CD4-positive, alpha-beta T cell treated with Interleukin-4 for 1 hour (primary cell): ENCODE data around the gene TRNT1.
A peak's percentile ranks its signal among the peaks of the same experiment; 100 is the strongest.

Source experiments
- DNase-seq, 2 donors: peaks; one replicate each; pipeline ENCODE4 v3.0.0-alpha.2; 2020 to 2022

TRNT1 gene

DNA sequence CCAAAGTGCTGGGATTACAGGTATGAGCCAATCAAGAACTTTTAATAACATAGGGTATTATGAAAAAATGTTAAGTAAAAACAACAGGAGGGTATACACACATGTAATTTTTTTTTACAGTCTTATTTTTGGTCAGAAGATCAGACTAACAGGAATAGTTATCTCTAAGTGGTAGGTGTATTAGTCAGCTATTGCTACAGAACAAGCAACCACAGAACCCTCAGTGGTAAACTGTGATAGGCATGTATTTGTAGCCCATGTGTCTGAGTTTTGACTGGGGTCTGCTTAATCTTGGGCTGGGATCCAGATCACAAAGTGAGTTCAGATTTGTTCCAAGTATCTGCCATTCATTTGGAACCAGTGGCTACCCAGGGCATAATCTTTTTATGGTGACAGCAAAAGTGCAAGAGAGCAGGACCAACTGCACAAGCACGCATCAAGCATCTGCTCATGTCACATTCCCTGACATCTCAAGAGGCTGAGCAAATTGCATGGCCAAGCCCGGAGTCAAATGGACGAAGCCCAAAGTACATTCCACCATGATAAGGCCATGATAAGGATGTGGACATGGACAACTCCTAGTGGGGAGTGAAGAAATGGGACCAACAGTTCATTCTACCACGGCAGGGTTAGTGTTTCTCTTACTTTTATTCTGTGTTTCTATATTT is 13.6 kb upstream of the TRNT1 start:
- DNase-seq, result no peak

DNA sequence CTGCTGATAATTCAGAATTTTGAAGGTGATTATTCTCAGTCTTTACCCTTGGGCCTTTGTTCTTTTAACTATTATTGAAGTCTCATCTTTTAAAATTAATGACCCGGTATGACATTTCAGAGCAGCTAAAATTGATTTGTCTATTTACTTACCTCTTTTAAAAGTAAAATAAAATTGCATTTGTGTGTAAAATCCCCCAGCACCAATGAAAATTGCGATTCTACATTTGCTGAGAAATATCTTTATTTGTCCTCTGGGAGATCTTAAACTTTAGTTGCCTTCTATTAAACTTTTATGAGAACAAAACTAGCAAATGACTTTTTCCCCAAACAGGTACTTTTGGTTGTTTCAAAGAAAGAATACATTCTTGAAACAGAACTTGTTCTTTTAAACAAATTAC is 9.1 kb upstream of the TRNT1 start:
- no peak for DNase-seq

DNA sequence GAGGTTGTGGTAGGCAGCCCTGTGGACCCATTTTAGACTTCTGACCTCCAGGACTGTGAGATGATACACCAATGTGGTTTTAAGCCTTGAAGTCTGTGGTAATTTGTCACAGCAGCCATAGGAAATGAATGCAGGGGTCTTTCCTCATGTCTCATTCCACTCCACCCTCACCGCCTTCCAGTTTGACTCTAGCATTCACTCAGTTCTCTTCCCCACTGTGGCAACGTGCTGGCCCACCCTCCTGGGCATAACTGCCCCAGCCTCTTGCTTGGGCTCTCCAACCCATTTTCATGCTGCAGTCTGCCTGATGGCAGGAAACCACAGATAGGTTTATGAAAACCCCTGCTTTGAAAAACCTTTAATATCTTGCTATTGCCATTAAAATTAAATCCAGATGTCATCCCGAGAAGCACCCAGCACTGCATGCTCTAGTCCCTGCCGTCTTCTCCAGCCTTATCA is 7.3 kb upstream of the TRNT1 start:
- DNase-seq, result no peak

DNA sequence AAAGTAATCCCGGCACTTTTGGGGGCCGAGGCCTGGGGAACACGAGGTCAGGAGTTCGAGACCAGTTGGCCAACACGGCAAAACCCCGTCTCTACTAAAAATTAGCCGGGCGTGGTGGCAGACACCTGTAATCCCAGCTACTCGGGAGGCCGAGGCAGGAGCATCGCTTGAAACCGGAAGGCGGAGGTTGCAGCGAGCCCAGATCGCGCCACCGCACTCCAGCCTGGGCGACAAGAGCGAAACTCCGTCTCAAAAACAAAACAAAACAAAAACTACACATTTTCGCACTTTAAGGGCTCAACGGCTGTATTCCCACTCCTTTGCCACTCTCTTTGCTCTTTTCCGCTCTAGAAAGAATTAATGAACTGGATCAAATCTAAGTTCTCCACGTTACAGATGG is 763 bp upstream of the TRNT1 start:
- no peak for DNase-seq

DNA sequence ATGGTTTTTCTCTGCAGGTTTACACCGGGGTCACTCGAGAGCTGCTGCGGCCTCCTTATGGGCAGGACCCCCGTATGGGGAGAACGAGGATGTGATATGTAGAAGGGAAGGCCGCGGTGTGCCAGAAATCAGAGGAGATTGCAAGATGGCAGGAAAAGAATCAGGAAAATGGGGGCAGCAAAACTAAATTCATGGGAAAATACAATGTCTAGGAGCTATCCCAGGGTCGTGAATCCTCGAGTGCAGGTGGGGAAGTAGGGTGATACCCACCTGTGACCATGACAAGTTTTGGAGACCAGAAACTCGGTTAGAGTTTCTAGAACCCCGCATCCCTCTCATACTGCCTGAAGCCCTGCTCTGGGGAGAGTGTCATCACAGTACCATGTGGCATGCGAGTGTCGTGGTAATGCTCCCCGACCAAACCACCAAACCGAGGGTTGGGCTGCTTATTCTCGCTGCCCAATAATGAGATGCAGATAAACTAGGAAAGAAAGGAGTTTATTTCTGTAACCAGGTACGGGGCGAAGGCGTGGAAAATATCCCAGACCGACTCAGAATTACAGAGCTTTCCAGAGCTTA is 781 bp downstream of the TRNT1 start:
- DNase-seq, result peak; percentile 26 to 55

DNA sequence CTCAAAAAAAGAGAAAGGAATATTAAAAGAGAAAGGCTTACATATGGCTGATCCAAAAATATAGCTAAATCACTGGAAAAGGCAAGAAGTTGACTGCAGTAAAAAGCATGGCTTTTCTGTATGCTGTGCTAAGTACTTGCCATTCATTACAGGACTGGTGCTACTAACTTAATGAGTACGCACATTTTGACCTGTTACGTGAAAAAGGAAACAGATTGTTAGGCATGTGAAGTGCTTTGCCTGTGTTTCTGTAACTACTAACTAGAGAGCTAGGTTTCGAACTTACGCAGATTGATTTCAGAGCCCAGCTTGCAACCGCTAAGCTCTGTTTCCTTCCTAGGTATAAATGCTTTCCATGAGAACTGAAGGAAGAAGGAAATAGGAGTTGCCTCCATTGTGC is 2.8 kb downstream of the TRNT1 start:
- DNase-seq, result no peak

DNA sequence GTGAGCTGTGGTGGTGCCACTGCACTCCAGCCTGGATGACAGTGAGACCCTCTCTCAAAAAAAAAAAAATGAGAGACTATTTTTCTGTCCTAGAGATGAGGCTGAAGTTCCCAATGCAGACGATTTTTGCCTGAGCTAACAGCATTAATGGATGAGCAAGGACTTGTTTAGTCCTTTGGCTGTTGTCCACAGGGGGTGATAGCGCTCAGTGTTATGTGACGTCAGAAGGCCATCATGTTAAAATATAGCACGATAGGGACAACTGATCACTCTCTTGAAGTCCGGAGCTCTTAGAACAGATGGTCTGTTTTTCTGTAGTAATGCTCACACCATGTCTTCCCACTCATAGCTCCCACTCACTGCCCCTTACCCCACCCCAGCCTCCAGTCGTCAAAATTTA is 6.8 kb downstream of the TRNT1 start:
- DNase-seq, result no peak

DNA sequence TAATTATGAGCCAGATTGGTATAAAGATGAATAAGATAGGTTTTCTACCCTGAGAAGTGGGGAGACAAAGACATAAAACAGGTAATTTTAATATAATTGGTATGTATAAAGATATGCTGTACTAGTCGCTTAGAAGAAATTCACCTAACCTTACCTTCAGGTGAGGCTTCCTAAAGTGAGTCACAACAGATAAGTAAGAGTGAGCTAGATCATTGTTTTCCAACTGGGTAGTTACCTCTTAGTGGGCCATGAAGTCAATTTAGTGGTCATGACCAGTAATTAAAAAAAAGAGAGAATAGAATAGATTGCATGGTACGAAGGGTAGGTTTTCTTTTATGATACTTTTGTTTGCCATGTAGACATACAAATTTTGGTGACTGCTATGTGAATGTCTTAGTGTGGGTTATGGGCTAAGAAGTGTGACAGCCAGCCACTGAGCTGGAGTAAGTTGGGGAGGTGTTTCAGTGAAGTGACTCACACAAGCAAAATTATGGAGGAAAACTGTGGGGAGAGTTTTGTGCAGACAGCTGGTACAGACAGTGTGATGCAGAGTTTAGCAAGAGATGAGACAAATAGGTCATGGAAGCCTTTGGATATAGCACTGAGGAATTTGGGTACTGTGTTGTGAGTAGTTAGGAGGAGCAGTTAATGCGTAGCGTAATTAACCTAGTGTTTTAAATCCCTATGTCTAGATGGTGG is 8.2 kb downstream of the TRNT1 start:
- no peak for DNase-seq

DNA sequence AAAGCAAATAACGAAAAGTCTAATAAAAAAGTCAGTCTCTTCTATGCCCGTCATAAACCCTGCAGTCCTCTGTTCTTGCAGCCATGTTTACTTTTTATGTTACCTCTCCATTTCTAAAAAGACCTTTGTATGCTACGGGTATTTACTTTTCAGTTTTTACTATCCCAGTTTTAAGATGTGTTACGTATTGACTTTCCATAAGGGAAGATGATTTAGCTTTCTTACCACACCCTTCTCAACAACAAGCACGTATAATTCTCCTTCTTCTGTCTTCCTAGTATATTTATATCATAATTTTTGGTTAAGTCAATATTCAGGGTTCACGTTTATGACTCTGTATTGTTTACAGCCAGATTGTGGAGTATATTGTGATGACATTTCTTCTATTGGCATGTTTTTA is 10.8 kb downstream of the TRNT1 start:
- DNase-seq, result no peak

DNA sequence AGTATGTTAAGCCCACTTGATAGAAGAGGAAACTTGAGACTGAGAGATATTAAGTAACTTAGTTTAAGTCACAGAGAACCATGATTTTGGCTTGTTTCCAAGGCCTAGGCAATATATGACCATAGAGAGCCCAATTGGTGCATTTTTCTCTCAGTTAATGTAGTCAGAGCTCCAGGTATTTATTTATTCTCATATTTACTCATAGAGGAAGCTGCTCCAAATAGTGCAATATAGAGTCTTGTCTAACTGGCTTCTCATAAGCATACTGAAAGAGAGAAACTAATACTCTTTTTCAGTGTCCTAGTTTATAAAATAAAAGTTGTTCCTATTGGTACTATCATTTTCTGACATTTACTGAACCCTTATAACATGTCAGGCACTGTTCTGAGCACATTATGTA is 15.2 kb downstream of the TRNT1 start:
- no peak for DNase-seq

DNA sequence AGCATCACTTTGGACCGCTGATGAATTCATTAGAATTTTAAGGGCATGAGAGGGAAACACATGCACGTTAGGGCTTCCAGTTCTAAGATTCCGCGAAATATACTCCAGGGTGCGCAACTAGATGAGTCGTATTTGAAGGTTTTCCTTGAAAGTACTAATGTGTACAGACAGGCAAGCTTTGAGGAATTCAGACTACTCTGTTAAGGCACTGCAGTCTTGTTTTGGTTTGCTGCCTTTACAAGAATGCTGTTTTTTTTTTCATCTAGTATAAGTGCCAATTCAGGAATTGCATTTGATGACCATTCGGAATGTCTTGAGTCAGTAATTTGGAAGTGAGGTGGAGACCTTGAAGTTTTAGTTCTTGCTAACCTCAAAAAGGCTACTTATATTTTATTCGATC is 19.1 kb downstream of the TRNT1 start:
- DNase-seq, result no peak

DNA sequence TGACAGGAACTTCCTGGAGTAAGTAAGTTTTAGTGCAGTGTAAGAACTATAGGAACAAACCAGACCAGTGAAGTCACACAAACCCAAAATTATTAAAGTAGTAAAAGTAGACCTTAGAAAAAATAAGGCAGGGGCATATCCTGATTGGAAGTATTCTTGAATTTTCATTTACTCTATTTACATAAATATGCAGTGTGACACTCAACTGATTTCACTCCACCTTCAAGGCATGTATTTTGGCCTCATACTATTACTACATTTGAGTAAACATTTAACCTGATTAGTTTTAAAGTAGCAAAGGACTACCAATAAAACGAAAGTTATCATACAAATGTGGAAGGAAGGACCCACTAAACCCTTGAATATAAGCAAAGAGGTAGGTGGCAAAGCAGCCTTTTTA is 22.8 kb downstream of the TRNT1 start:
- DNase-seq, result no peak

DNA sequence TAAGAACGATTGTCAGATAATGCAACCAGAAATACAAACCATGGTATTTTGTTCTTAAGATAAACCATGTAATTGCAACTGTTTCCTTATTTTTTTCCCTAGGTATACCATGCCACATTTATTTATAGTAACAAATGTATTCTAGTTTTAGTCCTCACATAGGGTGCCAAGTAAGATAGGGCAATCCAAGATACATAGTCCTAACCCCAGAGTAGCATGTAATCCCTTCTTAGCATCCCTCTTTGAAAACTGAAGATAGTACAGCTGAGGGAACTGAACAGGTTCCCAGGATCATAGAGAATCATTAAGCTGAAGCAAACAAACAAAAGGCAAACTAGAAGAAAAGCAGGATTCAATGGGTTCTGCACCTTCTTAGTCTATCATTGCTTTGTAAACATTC is 24.8 kb downstream of the TRNT1 start:
- no peak for DNase-seq

DNA sequence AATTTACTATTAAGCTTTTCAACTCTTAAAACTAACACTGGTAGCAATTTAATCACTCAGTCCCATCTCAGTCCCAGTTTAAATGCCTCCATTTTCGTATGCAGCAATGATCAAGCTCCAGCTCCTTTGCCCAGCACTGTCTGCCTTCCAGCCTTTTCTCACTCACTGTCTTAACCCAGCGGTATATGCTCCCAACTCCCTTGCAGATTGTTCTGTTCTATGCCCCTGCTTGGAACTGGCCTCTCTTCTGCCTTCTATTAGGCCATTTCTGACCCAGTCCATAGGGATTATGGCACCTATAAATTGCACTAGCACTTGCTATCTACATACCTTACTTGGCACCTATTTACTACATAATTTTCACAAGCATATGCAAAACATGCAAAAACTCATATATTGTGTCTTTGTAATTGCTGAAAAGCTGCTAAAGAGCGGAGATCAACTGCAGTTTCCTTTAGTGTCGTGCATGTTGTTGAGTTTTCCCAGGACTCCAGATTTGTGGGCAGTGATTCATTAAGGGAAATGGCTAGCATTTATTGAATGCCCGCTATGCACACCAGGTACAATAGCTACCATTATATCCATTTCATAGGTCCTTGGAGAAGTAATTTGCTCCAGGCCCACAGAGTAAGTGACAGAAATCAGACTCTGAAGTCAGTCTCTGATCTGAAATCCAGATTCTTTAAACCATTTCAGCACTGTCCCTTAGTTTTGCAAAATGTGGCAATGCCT is 28.3 kb downstream of the TRNT1 start:
- no peak for DNase-seq

DNA sequence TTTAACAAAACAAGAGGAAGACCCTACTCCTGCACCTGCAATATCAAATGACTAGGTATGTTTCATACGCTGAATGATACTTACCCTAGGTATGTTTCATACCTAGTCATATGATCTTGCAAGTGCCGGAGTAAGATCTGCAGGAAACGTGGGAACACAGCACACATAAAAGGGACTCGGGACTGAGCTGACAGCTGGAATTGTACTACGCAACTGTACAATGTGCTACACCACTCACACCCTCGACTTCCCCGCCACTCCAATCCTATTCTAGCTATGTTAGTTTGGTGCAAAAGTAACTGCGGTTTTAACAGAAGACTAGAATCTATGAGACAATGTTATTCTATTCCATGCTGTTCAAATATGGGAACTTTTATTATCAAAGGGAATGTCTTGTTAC is 30.7 kb downstream of the TRNT1 start:
- no peak for DNase-seq

DNA sequence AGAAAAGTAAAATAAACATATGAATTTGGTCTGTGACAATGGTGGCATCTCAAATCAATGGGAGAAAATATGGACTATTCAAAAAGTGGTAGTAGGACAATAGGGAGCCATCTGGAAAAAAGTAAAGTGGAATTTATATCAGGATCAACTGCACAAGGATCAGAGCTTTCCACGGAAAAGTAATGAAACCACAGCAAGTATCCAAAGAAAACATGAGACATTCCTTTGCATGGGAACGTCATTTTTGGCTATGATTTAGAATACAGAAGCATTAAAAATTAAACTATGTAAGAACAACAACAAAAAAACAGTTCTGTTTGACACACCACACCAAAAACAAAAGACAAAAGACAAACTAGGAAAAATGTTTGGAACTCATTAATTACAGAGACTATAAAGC is 34.1 kb downstream of the TRNT1 start:
- DNase-seq, result no peak

DNA sequence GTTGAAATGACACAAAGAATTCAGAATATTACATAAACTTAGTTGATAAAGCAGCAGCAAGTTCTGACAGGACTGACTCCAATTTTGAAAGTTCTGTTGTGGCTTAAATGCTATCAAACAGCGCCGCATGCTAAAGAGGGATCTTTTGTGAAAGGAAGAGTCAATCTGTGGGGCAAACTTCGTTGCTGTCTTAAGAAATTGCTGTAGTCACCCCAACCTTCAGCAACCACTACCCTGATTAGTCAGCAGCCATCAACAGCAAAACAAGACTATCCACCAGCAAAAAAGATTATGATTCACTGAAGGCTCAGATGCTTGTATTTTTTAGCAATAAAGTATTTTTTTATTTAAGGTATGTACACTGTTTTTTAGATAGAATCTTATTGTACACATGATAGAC is 38.5 kb downstream of the TRNT1 start:
- no peak for DNase-seq

DNA sequence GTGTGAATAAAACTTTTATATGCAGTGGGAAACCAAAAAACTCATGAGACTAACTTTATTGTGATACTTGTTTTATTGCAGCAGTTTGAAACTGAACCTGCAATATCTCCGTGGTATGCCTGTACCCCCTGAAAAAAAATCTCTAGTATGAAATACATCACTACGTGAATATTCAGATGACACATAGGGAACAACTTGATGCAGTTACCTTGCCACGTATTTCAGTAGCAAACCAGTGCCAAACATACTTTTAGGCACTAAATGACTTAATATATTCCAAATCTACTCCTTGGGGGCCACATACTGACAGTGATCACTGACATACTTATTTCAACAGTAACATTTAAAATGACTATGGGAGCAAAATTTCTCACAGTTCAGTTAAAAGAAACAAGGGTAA is 38.9 kb downstream of the TRNT1 start:
- no peak for DNase-seq

DNA sequence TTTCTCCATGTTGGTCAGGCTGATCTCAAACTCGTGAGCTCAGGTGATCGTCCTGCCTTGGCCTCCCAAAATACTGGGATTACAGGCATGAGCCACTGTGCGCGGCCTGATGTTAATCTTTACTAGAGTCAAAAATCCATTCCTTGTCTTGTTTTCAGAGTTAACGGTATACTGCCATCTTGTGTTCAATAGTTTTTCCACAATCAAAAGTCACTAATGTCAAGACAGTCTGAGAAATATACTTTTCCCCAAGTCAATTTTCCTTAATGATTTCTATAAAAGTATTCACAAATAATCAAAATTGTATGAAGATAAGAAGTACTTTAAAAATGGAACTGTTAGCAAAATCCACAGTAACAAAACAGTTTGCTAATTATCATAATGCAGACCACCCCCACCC is 44.3 kb downstream of the TRNT1 start:
- peak in 1 of 2 donors; percentile 69 for DNase-seq

DNA sequence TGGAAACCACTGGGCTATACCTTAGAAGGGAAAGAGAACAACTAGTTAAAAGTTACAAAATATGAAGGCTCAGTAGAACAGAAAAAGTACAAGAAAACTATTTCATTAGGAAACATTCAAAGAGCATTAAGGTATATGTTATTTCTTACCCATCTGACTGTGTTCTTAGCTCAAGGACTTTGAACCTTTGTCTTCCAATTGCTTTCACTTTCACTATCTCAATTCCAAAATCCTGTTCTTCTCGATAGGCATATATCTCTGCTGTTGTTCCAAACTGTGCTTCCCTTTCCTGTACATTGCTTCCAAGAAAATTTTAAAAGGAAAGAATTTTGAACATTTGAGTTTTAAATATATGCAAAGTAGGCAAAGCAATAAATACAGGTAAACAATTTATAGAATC is 45.9 kb downstream of the TRNT1 start:
- peak in 1 of 2 donors; percentile 46 for DNase-seq

DNA sequence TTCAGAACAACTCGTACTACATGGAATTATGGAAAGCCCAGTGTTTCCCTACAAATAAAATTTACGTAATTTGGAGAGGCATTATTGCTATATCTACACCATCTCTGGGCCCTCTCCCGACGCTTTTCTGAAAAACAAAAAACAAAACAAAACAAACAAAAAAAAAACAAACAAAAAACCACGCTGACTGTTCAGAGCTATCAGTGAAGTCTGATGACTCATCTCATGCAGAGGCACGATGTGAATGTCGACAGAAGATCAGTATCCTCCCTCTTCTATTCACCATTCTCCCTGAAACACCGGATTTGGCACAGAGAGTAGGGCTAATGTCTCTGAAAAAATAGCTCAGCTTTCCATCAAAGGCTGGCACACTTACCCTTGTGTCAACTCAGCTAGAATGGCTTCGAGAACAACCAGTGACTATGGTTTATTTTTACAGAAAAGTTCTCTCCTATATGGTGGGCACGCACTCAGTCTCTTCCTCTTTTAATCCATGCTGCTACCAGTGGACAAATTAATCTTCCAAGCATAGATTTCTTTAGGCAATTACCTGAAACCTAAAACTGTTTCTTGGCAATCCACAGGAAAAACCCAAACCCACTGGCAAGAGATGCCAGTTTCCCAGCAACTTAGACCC is 51.2 kb downstream of the TRNT1 start:
- no peak for DNase-seq

DNA sequence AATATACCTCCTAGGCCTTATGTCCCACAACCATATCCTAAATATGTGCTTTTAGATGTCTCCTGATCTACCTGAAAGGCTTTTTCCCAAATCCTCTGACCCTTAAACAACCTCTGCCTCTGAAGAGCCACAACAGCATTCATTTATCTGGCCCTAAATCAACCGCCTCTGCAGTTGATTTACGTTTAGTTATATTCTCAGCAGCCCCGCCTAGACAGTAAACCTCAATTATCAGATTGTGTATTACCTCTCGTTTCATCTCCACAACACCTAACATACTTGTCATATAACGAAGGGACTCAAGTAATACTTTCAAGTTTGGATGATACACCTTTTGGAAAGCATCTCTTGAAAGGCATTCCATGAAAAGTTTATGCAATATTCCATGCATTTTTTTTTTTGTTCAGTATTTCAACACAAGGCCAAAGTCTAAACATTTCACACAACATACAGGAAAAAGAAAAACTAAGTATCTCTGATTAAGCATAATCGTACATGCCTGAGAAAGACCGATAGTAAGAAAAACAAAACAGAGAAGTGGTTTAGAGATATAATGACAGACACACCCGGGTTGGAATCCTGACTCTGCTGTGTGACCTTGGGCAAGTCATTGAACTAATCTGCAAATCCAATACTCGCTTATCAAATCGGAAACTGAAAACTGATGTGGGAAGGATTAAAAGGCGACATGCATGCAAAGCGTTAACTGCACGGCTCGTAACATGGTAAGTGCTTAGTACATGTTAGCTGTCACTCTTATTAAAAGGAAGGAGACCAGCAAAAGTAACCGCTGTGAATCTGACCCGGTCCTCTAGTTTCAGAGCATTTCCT is 52.0 kb downstream of the TRNT1 start:
- DNase-seq, result no peak
